Brain microvascular endothelial cell (primary cell): Measurements from ENCODE around the gene LIX1.

Experiments used
- DNase-seq: peaks from one replicate; pipeline ENCODE4 v3.0.0-alpha.2; 2020
- H3K27ac ChIP-seq: fragments of 250-450 bp; sonication (Bioruptor Pico); 2 replicates; pipeline ENCODE4 v1.5.1; 2020; ENCODE audit warnings: mild to moderate bottlenecking, moderate library complexity
- H3K27me3 ChIP-seq: fragments of 250-450 bp; sonication (Bioruptor Pico); replicated peaks from 2 replicates; pipeline ENCODE4 v1.5.1; 2020; ENCODE audit warnings: mild to moderate bottlenecking
- H3K36me3 ChIP-seq: fragments of 250-450 bp; sonication (Bioruptor Pico); replicated peaks from 2 replicates; pipeline ENCODE4 v1.5.1; 2020; ENCODE audit warnings: mild to moderate bottlenecking
- H3K4me3 ChIP-seq: 2 replicates; pipeline ENCODE4 v1.5.1; 2011; ENCODE audit warnings: low read depth, mild to moderate bottlenecking, control low read depth, low read length, moderate library complexity
- CTCF ChIP-seq: IDR thresholded peaks from 2 replicates; pipeline ENCODE4 v1.5.1; 2011; ENCODE audit warnings: low read depth, mild to moderate bottlenecking, moderate library complexity, low read length, control low read depth, inconsistent platforms; ENCODE audit errors: missing control alignments
- in situ Hi-C: cut with HindIII; loops from 2 replicates; pipeline ENCODE4 v1.10.0; 2017; ENCODE audit warnings: low sequenced_read_pairs, low pct_ligation_motif_present

The LIX1 gene

DNA sequence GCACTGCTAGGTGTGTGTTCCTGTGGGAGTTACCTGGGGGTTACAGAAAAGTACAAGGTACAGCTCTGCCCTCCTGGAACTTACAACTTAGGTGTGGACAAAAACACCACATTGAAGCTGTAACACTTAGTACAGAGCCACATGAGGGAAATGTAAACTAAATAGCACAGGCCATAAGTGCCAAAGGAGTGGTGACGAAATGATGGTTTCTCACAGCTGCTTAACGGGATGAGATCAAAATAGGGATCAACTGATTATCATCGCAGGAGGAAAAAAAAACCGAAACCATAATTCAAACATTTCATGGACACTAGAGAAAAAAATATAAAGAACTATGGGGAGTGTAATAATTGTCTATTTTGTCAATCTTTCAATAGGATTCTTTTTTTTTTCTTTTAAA is 5.9 kb downstream of the LIX1 start:
- no peaks in the 10 kb centered on the region for H3K36me3 ChIP-seq
- DNase-seq, result no peak
- TF ChIP-seq CTCF, result no peak
- no peaks in the 10 kb centered on the region for H3K27me3 ChIP-seq
- no peak overlapping the region for H3K4me3 ChIP-seq
- in situ Hi-C loops, result no loop called here
- H3K27ac ChIP-seq, result no peak overlapping the region

- H3K27ac ChIP-seq, result no peak overlapping the region
- H3K27me3 ChIP-seq, result no peaks in the 10 kb centered on the region
- no peak for TF ChIP-seq CTCF
- in situ Hi-C loops, result no loop called here
- H3K4me3 ChIP-seq, result no peak overlapping the region
- no peaks in the 10 kb centered on the region for H3K36me3 ChIP-seq
- no peak for DNase-seq
These were observed 6.5 kb downstream of the LIX1 start for GRCh38 chr5:97135868-97136267.

DNA sequence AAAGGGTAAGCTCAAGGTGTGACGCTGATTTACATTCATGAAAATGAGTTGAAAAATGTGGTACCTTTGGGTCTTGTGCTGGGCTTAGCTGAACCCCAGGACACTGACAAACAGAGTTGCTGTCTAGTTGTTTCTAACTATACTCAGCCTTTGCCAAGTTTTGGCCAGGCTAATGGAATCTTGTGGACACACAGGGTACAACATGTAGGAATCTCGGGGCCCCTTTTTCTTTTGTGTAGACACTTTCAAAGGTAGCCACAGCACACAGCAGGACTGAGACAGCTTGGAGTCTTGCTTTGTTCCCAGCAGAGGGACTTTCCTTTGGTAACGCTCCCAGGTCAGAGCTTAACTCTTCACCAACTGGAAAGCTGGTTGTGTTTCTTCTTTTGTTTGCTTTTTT is 7.8 kb downstream of the LIX1 start:
- no peak for TF ChIP-seq CTCF
- no peak overlapping the region for H3K4me3 ChIP-seq
- in situ Hi-C loops, result no loop called here
- H3K27ac ChIP-seq, result no peak overlapping the region
- H3K27me3 ChIP-seq, result no peaks in the 10 kb centered on the region
- H3K36me3 ChIP-seq, result no peaks in the 10 kb centered on the region
- no peak for DNase-seq

DNA sequence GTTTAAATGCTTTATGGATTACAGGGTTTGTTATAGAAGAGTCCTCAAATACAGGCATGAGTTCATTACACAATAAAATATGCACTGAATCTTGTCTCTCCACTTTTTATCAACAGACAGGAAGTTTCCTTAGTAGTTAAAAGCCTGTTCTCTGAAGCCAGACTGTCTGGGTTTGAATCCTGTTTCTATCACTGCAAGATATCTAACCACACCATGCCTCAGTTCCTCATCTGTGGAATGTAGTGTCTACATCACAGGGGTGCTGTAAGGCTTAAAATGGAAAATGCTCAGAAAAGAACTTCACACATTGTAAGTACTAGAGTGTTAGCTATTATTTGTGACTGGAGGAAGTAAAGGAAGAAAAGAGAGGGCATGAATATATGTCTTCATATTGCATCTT is 9.3 kb downstream of the LIX1 start:
- Histone ChIP-seq H3K36me3 (no peaks in the 10 kb centered on the region), H3K27ac (no peak overlapping the region), H3K27me3 (no peaks in the 10 kb centered on the region), H3K4me3 (no peak overlapping the region)
- in situ Hi-C loops, result no loop called here
- peak; percentile 26 for DNase-seq
- no peak for TF ChIP-seq CTCF

GRCh38 chr5:97131921-97132320 is 10.5 kb downstream of the LIX1 start:
- no peak for DNase-seq
- in situ Hi-C loops, result no loop called here
- no peaks in the 10 kb centered on the region for H3K27me3 ChIP-seq
- TF ChIP-seq CTCF, result no peak
- no peak overlapping the region for H3K4me3 ChIP-seq
- H3K36me3 ChIP-seq, result no peaks in the 10 kb centered on the region
- H3K27ac ChIP-seq, result no peak overlapping the region

DNA sequence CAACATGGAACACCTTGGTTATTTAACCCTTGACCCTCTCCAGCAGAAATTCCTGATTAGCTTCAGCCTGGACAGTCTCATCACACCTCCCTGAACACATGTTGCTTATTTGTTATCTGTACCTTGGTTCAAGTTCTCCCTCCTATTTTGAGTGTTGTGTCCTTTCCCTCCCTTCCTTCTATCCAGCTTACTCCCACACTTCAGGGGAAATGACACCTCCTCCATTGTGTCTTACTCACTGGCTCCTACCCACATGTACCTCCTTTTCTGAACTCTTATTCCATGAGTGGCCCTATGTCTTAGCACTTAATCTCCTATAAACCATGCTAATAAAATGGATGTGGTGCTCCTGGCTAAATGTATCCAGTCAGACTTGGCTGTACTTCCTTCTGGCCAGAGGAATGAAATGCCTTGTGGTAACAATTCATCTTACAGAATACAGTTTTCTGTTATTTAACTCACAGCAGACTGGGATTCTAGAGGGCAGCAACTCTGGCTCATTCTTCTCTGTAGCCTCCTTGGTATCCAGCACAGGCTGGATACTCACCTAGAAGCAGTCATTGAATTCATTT is 11.2 kb downstream of the LIX1 start:
- DNase-seq, result peak; percentile 4
- H3K27me3 ChIP-seq, result no peaks in the 10 kb centered on the region
- no peak for TF ChIP-seq CTCF
- H3K27ac ChIP-seq, result no peak overlapping the region
- no peak overlapping the region for H3K4me3 ChIP-seq
- in situ Hi-C loops, result no loop called here
- H3K36me3 ChIP-seq, result no peaks in the 10 kb centered on the region
